ENCODE results near the gene TBCC.

TBCC gene

DNA sequence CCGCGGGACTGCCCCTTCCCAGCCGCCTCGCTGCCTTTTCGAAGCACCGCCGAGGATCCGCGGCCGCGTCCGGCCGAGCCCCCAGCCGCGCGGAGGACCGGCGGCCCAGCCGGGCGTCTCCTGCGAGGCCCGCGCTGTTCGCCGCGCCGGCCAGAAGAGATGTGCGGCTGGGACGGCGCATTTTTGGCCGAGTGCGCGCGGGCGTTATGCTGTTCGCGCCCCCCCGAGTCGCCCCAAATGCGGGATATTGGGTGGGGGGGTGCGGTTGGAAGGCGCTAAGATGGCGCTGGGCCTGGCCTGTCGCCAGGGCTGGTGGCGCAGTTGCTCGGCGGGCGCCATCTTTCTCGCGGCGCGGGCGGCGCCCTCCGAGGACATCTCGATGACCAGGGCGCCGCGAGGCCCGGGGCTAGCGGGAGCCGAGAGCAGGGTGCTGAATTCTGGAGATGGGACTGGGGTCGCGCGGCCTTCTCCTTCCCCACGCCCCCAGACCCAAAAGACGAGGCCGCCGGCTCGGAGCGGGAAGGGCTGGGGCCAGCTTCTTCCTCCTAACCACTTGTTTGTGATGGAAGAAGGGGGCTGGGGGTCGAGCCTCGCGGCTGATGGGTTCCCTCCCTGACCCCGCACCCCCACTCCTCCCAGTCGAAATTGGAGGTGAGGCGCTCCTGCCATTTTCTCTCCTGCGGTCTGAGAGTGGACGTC is 37.4 kb upstream of the TBCC start:
- TF ChIP-seq POLR2AphosphoS5 (IDR thresholded peaks at IDR 0.05; ENCODE audit: low read depth, low read length) (0 out of 2 replicates have a peak, but pooled peaks have one; percentile 41), TAF1 (IDR thresholded peaks at IDR 0.05; ENCODE audit: borderline replicate concordance, insufficient read depth, low read length) (0 out of 2 replicates have a peak, but pooled peaks have one; percentile 20), SIN3A (IDR thresholded peaks at IDR 0.05; ENCODE audit: borderline replicate concordance, insufficient read depth, low read length) (no peak), FOXP2 (optimal IDR thresholded peaks at IDR 0.05; ENCODE audit: borderline replicate concordance, extremely low read depth, extremely low read length, insufficient read depth) (peak; percentile 13)
- TF ChIP-seq, protein P1, sequence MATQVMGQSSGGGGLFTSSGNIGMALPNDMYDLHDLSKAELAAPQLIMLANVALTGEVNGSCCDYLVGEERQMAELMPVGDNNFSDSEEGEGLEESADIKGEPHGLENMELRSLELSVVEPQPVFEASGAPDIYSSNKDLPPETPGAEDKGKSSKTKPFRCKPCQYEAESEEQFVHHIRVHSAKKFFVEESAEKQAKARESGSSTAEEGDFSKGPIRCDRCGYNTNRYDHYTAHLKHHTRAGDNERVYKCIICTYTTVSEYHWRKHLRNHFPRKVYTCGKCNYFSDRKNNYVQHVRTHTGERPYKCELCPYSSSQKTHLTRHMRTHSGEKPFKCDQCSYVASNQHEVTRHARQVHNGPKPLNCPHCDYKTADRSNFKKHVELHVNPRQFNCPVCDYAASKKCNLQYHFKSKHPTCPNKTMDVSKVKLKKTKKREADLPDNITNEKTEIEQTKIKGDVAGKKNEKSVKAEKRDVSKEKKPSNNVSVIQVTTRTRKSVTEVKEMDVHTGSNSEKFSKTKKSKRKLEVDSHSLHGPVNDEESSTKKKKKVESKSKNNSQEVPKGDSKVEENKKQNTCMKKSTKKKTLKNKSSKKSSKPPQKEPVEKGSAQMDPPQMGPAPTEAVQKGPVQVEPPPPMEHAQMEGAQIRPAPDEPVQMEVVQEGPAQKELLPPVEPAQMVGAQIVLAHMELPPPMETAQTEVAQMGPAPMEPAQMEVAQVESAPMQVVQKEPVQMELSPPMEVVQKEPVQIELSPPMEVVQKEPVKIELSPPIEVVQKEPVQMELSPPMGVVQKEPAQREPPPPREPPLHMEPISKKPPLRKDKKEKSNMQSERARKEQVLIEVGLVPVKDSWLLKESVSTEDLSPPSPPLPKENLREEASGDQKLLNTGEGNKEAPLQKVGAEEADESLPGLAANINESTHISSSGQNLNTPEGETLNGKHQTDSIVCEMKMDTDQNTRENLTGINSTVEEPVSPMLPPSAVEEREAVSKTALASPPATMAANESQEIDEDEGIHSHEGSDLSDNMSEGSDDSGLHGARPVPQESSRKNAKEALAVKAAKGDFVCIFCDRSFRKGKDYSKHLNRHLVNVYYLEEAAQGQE (IDR thresholded peaks at IDR 0.05; ENCODE audit: insufficient read depth in 1 of 2, low read depth in 2 of 2, low read length in 2 of 2), result 0 out of 4 replicates have a peak, but pooled peaks have one; percentile 10 to 23

GRCh38 chr6:42782689-42783176 is 36.8 kb upstream of the TBCC start:
- TF ChIP-seq FOXP2 (optimal IDR thresholded peaks at IDR 0.05; ENCODE audit: borderline replicate concordance, extremely low read depth, extremely low read length, insufficient read depth) (no peak), TAF1 (IDR thresholded peaks at IDR 0.05; ENCODE audit: borderline replicate concordance, insufficient read depth, low read length) (peak; percentile 75; the same call in 1 of the 2 replicates), POLR2AphosphoS5 (IDR thresholded peaks at IDR 0.05; ENCODE audit: low read depth, low read length) (peak; percentile 62), SIN3A (IDR thresholded peaks at IDR 0.05; ENCODE audit: borderline replicate concordance, insufficient read depth, low read length) (0 out of 2 replicates have a peak, but pooled peaks have one; percentile 66)
- TF ChIP-seq, protein P1 (IDR thresholded peaks at IDR 0.05; ENCODE audit: insufficient read depth in 1 of 2, low read depth in 2 of 2, low read length in 2 of 2), result no peak

- peak; percentile 60; the same call in 1 of the 2 replicates for TF ChIP-seq TAF1 (IDR thresholded peaks at IDR 0.05; ENCODE audit: borderline replicate concordance, insufficient read depth, low read length)
- no peak for TF ChIP-seq SIN3A (IDR thresholded peaks at IDR 0.05; ENCODE audit: borderline replicate concordance, insufficient read depth, low read length)
- peak; percentile 57; the same call in 1 of the 2 replicates for TF ChIP-seq POLR2AphosphoS5 (IDR thresholded peaks at IDR 0.05; ENCODE audit: low read depth, low read length)
- TF ChIP-seq, protein P1 (IDR thresholded peaks at IDR 0.05; ENCODE audit: insufficient read depth in 1 of 2, low read depth in 2 of 2, low read length in 2 of 2), result no peak
- TF ChIP-seq FOXP2 (optimal IDR thresholded peaks at IDR 0.05; ENCODE audit: borderline replicate concordance, extremely low read depth, extremely low read length, insufficient read depth), result no peak
These were observed 36.1 kb upstream of the TBCC start, which contains the start of gene BICRAL for GRCh38 chr6:42781796-42782688. Gene BICRAL, plus strand, starts transcription at chr6:42782052. Its CDS starts 39,971 bp downstream, at chr6:42822023.

- no peak for TF ChIP-seq TAF1 (IDR thresholded peaks at IDR 0.05; ENCODE audit: borderline replicate concordance, insufficient read depth, low read length)
- TF ChIP-seq FOXP2 (optimal IDR thresholded peaks at IDR 0.05; ENCODE audit: borderline replicate concordance, extremely low read depth, extremely low read length, insufficient read depth), result no peak
- TF ChIP-seq SIN3A (IDR thresholded peaks at IDR 0.05; ENCODE audit: borderline replicate concordance, insufficient read depth, low read length), result no peak
- TF ChIP-seq, protein P1 (IDR thresholded peaks at IDR 0.05; ENCODE audit: insufficient read depth in 1 of 2, low read depth in 2 of 2, low read length in 2 of 2), result no peak
- no peak for TF ChIP-seq POLR2AphosphoS5 (IDR thresholded peaks at IDR 0.05; ENCODE audit: low read depth, low read length)
These were observed 35.6 kb upstream of the TBCC start for GRCh38 chr6:42781546-42781795.

Measured in PFSK-1 (cell line).